IMR-90 (cell line): Measurements from ENCODE around the gene SYT17. TPM values are rescaled to one million over a fixed set of nuclear protein-coding genes. Genes with fewer than 3 reads are reported as not detected.

ENCODE experiments used
- ATAC-seq: fragments of 200-7000 bp; cut with Tn5 transposase; 2 replicates; pipeline ENCODE4 v1.9.1; 2020; ENCODE audit warnings: low read depth, mild to moderate bottlenecking, moderate library complexity
- BruUV-seq: library from RNA; stranded (reverse); fragments of 400-500 nt; replicated peaks from 2 replicates; lab custom pipeline; 2021; lab: Mats Ljungman, UMichigan
- CTCF ChIA-PET: fragments of 300-600 bp; formaldehyde crosslinking; extraction: SDS; loops from one replicate; lab custom pipeline; 2021; ENCODE audit warnings: antibody characterized with exemption; lab: Yijun Ruan, JAX
- POLR2A ChIA-PET: fragments of 300-600 bp; sonication (Branson Sonifier 250); formaldehyde crosslinking; loops from one replicate; lab custom pipeline; 2022; ENCODE audit warnings: antibody characterized with exemption; ENCODE audit not compliant: unreplicated experiment; lab: Charles Lee
- DNase-seq: peaks from one replicate; pipeline ENCODE4 v3.0.0; 2013
- H2AFZ ChIP-seq: replicated peaks from 2 replicates; pipeline ENCODE3; 2013; ENCODE audit warnings: low read length, mild to moderate bottlenecking; ENCODE audit not compliant: poor library complexity
- H2AK5ac ChIP-seq: 2 replicates; pipeline ENCODE4 v1.6.1; 2013; ENCODE audit warnings: low read depth, low read length, inconsistent platforms
- H2AK9ac ChIP-seq: replicated peaks from 2 replicates; pipeline ENCODE3; 2013; ENCODE audit warnings: mild to moderate bottlenecking, low read depth, low read length, moderate library complexity; ENCODE audit not compliant: poor library complexity
- H2BK120ac ChIP-seq: 2 replicates; pipeline ENCODE4 v1.6.1; 2013; ENCODE audit warnings: low read depth, low read length, inconsistent platforms
- H2BK15ac ChIP-seq: 3 replicates; pipeline ENCODE4 v1.6.1; 2013; ENCODE audit warnings: low read depth, low read length, inconsistent platforms
- H2BK20ac ChIP-seq: 2 replicates; pipeline ENCODE4 v1.6.1; 2013; ENCODE audit warnings: low read depth, mild to moderate bottlenecking, inconsistent platforms, low read length, moderate library complexity
- H2BK5ac ChIP-seq: 2 replicates; pipeline ENCODE4 v1.6.1; 2013; ENCODE audit warnings: mild to moderate bottlenecking, low read depth, low read length, inconsistent platforms; ENCODE audit not compliant: poor library complexity, severe bottlenecking
- H3K14ac ChIP-seq: replicated peaks from 2 replicates; pipeline ENCODE4 v1.6.1; 2013; ENCODE audit warnings: low read depth, low read length, inconsistent platforms
- H3K18ac ChIP-seq: 2 replicates; pipeline ENCODE4 v1.6.1; 2013; ENCODE audit warnings: low read depth, low read length, control low read depth
- H3K23ac ChIP-seq: 2 replicates; pipeline ENCODE4 v1.6.1; 2013; ENCODE audit warnings: low read depth, low read length, inconsistent platforms
- H3K27ac ChIP-seq: 2 replicates; pipeline ENCODE4 v1.5.1; 2013; ENCODE audit warnings: mild to moderate bottlenecking, control low read depth, low read length; ENCODE audit not compliant: insufficient read depth
- H3K27me3 ChIP-seq: 2 replicates; pipeline ENCODE4 v1.6.1; 2013; ENCODE audit warnings: low read length; ENCODE audit not compliant: control insufficient read depth, insufficient read depth
- H3K36me3 ChIP-seq: 2 replicates; pipeline ENCODE4 v1.6.1; 2013; ENCODE audit warnings: low read length, mixed read lengths; ENCODE audit not compliant: control insufficient read depth, insufficient read depth
- H3K4ac ChIP-seq: 2 replicates; pipeline ENCODE4 v1.6.1; 2013; ENCODE audit warnings: low read depth, low read length, inconsistent platforms
- H3K4me1 ChIP-seq: 2 replicates; pipeline ENCODE4 v1.6.1; 2013; ENCODE audit warnings: low read length, mixed read lengths; ENCODE audit not compliant: control insufficient read depth, insufficient read depth
- H3K4me2 ChIP-seq: 2 replicates; pipeline ENCODE4 v1.6.1; 2013; ENCODE audit warnings: low read depth, mild to moderate bottlenecking, control low read depth, low read length, moderate library complexity
- H3K4me3 ChIP-seq: 2 replicates; pipeline ENCODE4 v1.5.1; 2013; ENCODE audit warnings: low read depth, mild to moderate bottlenecking, control low read depth, low read length, moderate library complexity; ENCODE audit not compliant: insufficient read depth
- H3K56ac ChIP-seq: 2 replicates; pipeline ENCODE4 v1.6.1; 2013; ENCODE audit warnings: low read length, inconsistent platforms; ENCODE audit not compliant: insufficient read depth; ENCODE audit errors: extremely low read depth
- H3K79me1 ChIP-seq, 2 experiments: 2 replicates each; pipeline ENCODE4 v1.6.1; 2013; ENCODE audit warnings: low read length in 2 of 2, inconsistent platforms in 1 of 2, low read depth in 1 of 2
- H3K9ac ChIP-seq: 2 replicates; pipeline ENCODE4 v1.6.1; 2013; ENCODE audit warnings: low read depth, low read length, control low read depth
- H3K9me1 ChIP-seq: 2 replicates; pipeline ENCODE4 v1.6.1; 2013; ENCODE audit warnings: low read length, inconsistent platforms; ENCODE audit not compliant: insufficient read depth
- H3K9me3 ChIP-seq: 2 replicates; pipeline ENCODE4 v1.6.1; 2013; ENCODE audit warnings: low read length; ENCODE audit not compliant: control insufficient read depth, insufficient read depth
- H4K20me1 ChIP-seq: 2 replicates; pipeline ENCODE4 v1.6.1; 2013; ENCODE audit warnings: low read length, inconsistent platforms; ENCODE audit not compliant: insufficient read depth
- H4K5ac ChIP-seq: 2 replicates; pipeline ENCODE4 v1.6.1; 2013; ENCODE audit warnings: mild to moderate bottlenecking, low read depth, low read length, control low read depth
- H4K8ac ChIP-seq, 2 experiments: 2 replicates each; pipeline ENCODE4 v1.6.1; 2013; ENCODE audit warnings: low read depth in 2 of 2, low read length in 2 of 2, control low read depth in 1 of 2, inconsistent platforms in 1 of 2
- H4K91ac ChIP-seq: 2 replicates; pipeline ENCODE4 v1.6.1; 2013; ENCODE audit warnings: low read depth, low read length, inconsistent platforms; ENCODE audit not compliant: insufficient read depth
- BHLHE40 ChIP-seq: fragments of 150-350 bp; IDR thresholded peaks from 2 replicates; pipeline ENCODE4 v1.6.1; 2016; ENCODE audit warnings: mild to moderate bottlenecking, low read depth, low read length
- CEBPB ChIP-seq: IDR thresholded peaks from 2 replicates; pipeline ENCODE4 v1.6.1; 2012; ENCODE audit warnings: low read depth, low read length, improper control_type of control experiment
- FOS ChIP-seq: fragments of 150-350 bp; IDR thresholded peaks from 2 replicates; pipeline ENCODE4 v1.6.1; 2016; ENCODE audit warnings: low read depth, low read length
- MAFK ChIP-seq: IDR thresholded peaks from 2 replicates; pipeline ENCODE4 v1.6.1; 2012; ENCODE audit warnings: low read depth, low read length, improper control_type of control experiment
- MAZ ChIP-seq: IDR thresholded peaks from 2 replicates; pipeline ENCODE4 v1.6.1; 2012; ENCODE audit warnings: low read depth, mild to moderate bottlenecking, low read length, improper control_type of control experiment, moderate library complexity, borderline replicate concordance
- MXI1 ChIP-seq: IDR thresholded peaks from 2 replicates; pipeline ENCODE4 v1.6.1; 2012; ENCODE audit warnings: low read depth, mild to moderate bottlenecking, low read length, moderate library complexity, borderline replicate concordance
- NFE2L2 ChIP-seq: fragments of 150-350 bp; IDR thresholded peaks from 2 replicates; pipeline ENCODE4 v1.6.1; 2016; ENCODE audit warnings: low read depth, mild to moderate bottlenecking, low read length
- POLR2A ChIP-seq: IDR thresholded peaks from 2 replicates; pipeline ENCODE4 v1.6.1; 2012; ENCODE audit warnings: mild to moderate bottlenecking, low read depth, low read length
- RAD21 ChIP-seq: IDR thresholded peaks from 2 replicates; pipeline ENCODE4 v1.6.1; 2012; ENCODE audit warnings: low read length, improper control_type of control experiment
- RCOR1 ChIP-seq: IDR thresholded peaks from 2 replicates; pipeline ENCODE4 v1.6.1; 2012; ENCODE audit warnings: mild to moderate bottlenecking, low read length, improper control_type of control experiment; ENCODE audit not compliant: insufficient replicate concordance
- RFX5 ChIP-seq: IDR thresholded peaks from 2 replicates; pipeline ENCODE4 v1.8.0; 2012; ENCODE audit warnings: low read depth, mild to moderate bottlenecking, low read length, moderate library complexity
- SMC3 ChIP-seq: fragments of 150-350 bp; IDR thresholded peaks from 2 replicates; pipeline ENCODE4 v1.6.1; 2016; ENCODE audit warnings: low read depth, mild to moderate bottlenecking, antibody characterized with exemption, low read length, moderate library complexity
- WGBS, 2 experiments: methylation state at CpG; one replicate each; pipeline versions ENCODE4 v1.1.5 to v1.1.7; 2013; ENCODE audit warnings: missing lambda C conversion rate in 2 of 2; ENCODE audit not compliant: insufficient read length in 1 of 2; ENCODE audit errors: extremely low coverage in 2 of 2; 5-methylcytosine and 5-hydroxymethylcytosine counted together
- dilution Hi-C: fragments of 300-500 bp; cut with HindIII; formaldehyde crosslinking; loops from one replicate; pipeline ENCODE4 v1.14.3; 2018; ENCODE audit warnings: low sequenced_read_pairs; ENCODE audit not compliant: unreplicated experiment
- in situ Hi-C: fragments of 300-500 bp; cut with MboI; formaldehyde crosslinking; loops from 3 replicates; pipeline ENCODE4 v1.14.3; 2019; ENCODE audit warnings: low sequenced_read_pairs, inconsistent platforms, mixed read lengths
- intact Hi-C: fragments of 100-400 bp; cut with micrococcal nuclease; formaldehyde crosslinking; loops from 2 replicates; pipeline ENCODE4 v1.10.0; 2022
- polyA plus RNA-seq, 3 experiments: library from polyadenylated mRNA; depleted of rRNA; stranded (reverse); fragments of >200 nt; gene quantifications; 2 replicates each; pipeline ENCODE4 v1.2.3, GENCODE V29; 2012; ENCODE audit warnings: low replicate concordance in 1 of 3
- total RNA-seq: library from RNA; depleted of rRNA; stranded (reverse); fragments of >200 nt; gene quantifications from 2 replicates; pipeline ENCODE4 v1.2.3, GENCODE V29; 2012
- TF ChIP-seq, protein P1 (sequence below): conservative IDR thresholded peaks from 2 replicates; pipeline ENCODE4 v1.5.1; 2012; ENCODE audit warnings: mild to moderate bottlenecking, low read depth, low read length, improper control_type of control experiment

The SYT17 gene
- total and polyA plus RNA-seq, 2 of the 4 experiments (the other 2 are of a cell fraction) = not detected

GRCh38 chr16:19235478-19235877 lies 67.4 kb downstream of the SYT17 start:
- CTCF ChIA-PET = no interaction called here
- DNase-seq = no peak

More at GRCh38 chr16:19235478-19235877, 67.4 kb downstream of the SYT17 start:
- Histone ChIP-seq H3K18ac (no peak overlapping the region), H2AK5ac (no peak overlapping the region), H3K4me1 (no peaks in the 10 kb centered on the region), H3K9ac (no peak overlapping the region), H3K9me1 (no peaks in the 10 kb centered on the region), H2BK15ac (no peak overlapping the region), H4K5ac (no peak overlapping the region), H2BK120ac (no peak overlapping the region), H3K23ac (no peak overlapping the region), H2AK9ac (no peak overlapping the region), H4K20me1 (no peaks in the 10 kb centered on the region), H3K4me2 (no peak overlapping the region), H2BK5ac (no peak overlapping the region), H2BK20ac (no peak overlapping the region), H3K27ac (no peak overlapping the region), H2AFZ (no peak overlapping the region), H3K9me3 (peaks cover 6% of the 10 kb centered on the region; the same call in 1 of the 2 replicates), H4K91ac (no peak overlapping the region), H4K8ac (no peak overlapping the region), H3K4ac (no peak overlapping the region), H3K27me3 (no peaks in the 10 kb centered on the region), H3K4me3 (no peak overlapping the region), H3K36me3 (no peaks in the 10 kb centered on the region), H3K79me1 (no peaks in the 10 kb centered on the region), H3K56ac (no peak overlapping the region), H3K14ac (no peak overlapping the region)
- dilution Hi-C loops (no loop called here), intact Hi-C loops (no loop called here), in situ Hi-C loops (no loop called here)
- BruUV-seq = no TSS peak
- no peak for ATAC-seq
- TF ChIP-seq, protein P1, sequence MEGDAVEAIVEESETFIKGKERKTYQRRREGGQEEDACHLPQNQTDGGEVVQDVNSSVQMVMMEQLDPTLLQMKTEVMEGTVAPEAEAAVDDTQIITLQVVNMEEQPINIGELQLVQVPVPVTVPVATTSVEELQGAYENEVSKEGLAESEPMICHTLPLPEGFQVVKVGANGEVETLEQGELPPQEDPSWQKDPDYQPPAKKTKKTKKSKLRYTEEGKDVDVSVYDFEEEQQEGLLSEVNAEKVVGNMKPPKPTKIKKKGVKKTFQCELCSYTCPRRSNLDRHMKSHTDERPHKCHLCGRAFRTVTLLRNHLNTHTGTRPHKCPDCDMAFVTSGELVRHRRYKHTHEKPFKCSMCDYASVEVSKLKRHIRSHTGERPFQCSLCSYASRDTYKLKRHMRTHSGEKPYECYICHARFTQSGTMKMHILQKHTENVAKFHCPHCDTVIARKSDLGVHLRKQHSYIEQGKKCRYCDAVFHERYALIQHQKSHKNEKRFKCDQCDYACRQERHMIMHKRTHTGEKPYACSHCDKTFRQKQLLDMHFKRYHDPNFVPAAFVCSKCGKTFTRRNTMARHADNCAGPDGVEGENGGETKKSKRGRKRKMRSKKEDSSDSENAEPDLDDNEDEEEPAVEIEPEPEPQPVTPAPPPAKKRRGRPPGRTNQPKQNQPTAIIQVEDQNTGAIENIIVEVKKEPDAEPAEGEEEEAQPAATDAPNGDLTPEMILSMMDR = no peak
- no peak for TF ChIP-seq RFX5
- TF ChIP-seq CEBPB = no peak
- no peak for TF ChIP-seq RCOR1
- no peak for TF ChIP-seq NFE2L2
- TF ChIP-seq RAD21 = no peak
- TF ChIP-seq MAZ = no peak
- TF ChIP-seq FOS = no peak
- TF ChIP-seq POLR2A = no peak
- TF ChIP-seq MAFK = no peak
- TF ChIP-seq SMC3 = no peak
- TF ChIP-seq BHLHE40 = no peak
- TF ChIP-seq MXI1 = no peak
- POLR2A ChIA-PET = no interaction called here
- WGBS, 2 experiments = 40% methylated on average over 1 of the region's 4 CpGs; no CpG with 5 or more reads in 1 of the 2 experiments
